Fibroblast of mammary gland (primary cell): Measurements from ENCODE around the gene APC2.
A peak's percentile ranks its signal among the peaks of the same experiment; 100 is the strongest.

Experiments
- DNase-seq: peaks from one replicate; pipeline ENCODE4 v3.0.0-alpha.2; 2010; ENCODE audit warnings: low read depth
- H3K4me3 ChIP-seq: 2 replicates; pipeline ENCODE4 v1.5.1; 2011; ENCODE audit warnings: low read depth, mild to moderate bottlenecking, low read length, moderate library complexity; ENCODE audit not compliant: control insufficient read depth
- TF ChIP-seq, protein P1 (sequence below): conservative IDR thresholded peaks from 2 replicates; pipeline ENCODE4 v1.5.1; 2011; ENCODE audit warnings: low read depth, low read length, inconsistent platforms; ENCODE audit not compliant: control insufficient read depth, insufficient read depth

APC2 gene

DNA sequence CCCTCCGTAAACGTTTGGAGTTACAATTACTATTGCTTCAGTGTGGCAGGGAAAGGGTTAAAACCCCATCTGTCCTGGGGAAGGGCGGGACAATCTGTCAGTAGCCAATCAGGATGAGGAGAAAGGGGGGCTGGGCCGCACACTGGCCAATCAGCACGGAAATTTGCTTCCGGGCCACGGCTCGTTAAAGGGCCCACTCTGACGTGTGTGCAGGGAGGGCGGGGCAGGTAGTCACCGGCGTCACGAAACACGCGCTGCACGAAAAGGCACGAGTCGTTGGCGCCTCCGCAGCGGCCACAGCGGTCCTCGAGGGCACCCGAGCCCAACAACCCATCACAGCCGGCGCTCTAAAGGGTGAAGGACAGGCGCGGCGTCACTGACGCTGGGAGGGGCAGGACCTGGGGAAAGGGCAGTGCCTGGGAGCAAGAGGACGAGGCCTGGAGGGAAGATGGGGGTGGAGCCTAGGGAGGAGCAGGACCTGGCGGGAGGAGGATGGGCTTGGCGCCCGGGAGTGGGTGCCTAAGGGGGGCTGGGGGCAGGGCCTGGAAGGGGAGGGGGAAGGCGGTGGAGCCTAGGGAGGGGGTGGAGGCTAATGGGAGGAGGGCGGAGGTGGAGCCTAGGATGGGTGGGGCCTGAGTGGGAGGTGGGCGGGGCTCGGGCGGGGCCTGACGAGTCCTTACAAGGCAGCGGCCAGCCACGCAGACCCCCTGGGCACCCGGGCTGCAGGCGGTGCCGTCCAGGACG lies 58.0 kb downstream of the APC2 start:
- H3K4me3 ChIP-seq = peak overlapping the region; percentile 49
- DNase-seq = peak; percentile 94
- TF ChIP-seq, protein P1, sequence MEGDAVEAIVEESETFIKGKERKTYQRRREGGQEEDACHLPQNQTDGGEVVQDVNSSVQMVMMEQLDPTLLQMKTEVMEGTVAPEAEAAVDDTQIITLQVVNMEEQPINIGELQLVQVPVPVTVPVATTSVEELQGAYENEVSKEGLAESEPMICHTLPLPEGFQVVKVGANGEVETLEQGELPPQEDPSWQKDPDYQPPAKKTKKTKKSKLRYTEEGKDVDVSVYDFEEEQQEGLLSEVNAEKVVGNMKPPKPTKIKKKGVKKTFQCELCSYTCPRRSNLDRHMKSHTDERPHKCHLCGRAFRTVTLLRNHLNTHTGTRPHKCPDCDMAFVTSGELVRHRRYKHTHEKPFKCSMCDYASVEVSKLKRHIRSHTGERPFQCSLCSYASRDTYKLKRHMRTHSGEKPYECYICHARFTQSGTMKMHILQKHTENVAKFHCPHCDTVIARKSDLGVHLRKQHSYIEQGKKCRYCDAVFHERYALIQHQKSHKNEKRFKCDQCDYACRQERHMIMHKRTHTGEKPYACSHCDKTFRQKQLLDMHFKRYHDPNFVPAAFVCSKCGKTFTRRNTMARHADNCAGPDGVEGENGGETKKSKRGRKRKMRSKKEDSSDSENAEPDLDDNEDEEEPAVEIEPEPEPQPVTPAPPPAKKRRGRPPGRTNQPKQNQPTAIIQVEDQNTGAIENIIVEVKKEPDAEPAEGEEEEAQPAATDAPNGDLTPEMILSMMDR = no peak

DNA sequence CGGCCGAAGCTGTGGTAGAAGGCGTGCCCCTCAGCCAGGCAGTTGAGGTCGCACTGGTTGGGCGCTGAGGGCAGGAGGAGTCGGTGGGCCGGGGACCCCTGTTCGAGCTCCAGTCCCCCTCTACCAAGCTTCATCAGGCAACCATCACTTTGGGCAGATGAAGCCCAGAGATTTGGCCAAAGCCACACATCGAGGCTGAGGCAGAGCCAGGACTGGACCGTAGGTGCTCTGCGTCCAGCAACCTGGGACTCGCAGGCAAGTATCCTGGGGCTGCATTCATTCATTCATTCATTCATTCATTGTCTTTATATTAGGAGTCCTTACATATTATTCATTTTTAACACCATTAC lies 58.6 kb downstream of the APC2 start:
- no peak overlapping the region for H3K4me3 ChIP-seq
- TF ChIP-seq, protein P1 = no peak
- no peak for DNase-seq

DNA sequence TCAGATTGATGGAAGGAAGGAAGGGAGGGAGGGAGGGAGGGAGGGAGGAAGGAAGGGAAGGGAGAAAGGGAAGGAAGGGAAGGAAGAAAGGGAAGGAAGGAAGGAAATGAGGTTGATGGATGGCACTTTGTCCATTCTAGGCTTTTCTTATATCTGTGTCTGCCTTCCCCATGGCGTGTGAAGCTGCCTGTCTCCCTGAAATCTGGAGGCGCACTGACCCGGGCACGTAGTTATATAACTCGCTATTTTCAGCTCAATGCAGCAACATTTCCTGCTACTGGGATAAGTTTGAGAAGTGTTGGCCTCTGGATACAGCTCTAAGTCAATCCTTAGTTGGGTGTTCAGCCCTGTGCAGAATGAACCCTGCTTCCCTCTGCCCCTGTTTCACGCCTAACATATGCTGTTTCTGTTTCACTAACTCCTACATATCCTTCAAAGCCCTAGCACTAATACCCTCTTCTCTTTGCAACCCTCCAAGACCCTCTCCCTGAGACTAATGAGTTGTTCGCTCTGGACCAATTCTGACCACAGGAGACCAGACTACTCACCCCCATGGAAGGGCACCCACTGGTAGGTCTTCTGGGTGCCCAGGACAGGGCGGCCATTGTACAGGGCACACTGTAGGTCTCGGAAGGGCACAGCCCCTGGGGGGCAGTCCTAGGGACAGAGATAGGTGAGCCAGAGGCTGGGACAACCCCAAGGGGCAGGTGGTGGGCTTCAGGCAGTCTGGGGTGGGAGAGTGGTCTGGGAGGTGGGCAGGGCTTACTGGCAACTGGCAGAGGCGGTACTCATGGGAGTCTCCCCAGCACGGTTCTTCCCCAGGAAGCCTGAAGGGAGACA lies 59.9 kb downstream of the APC2 start:
- DNase-seq = no peak
- H3K4me3 ChIP-seq = no peak overlapping the region
- TF ChIP-seq, protein P1 = no peak

DNA sequence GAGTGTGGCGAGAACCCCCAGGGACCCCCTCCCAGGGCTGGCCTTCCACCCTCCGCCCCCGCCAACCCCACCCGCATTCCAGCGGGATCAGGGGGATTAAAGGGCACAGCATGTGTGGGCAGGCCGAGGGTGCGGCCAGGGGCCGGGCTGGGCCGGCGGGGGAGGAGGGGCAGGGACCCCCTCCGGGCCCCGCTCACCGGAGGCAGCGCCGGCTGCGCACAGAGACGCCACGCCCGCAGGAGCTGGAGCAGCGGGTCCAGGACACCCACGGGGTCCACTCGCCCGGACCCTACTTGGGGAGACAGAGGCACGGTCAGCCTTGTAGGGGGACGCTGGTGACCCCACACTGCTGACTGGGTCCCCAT lies 60.5 kb downstream of the APC2 start:
- DNase-seq = no peak
- H3K4me3 ChIP-seq = no peak overlapping the region
- TF ChIP-seq, protein P1 = no peak

DNA sequence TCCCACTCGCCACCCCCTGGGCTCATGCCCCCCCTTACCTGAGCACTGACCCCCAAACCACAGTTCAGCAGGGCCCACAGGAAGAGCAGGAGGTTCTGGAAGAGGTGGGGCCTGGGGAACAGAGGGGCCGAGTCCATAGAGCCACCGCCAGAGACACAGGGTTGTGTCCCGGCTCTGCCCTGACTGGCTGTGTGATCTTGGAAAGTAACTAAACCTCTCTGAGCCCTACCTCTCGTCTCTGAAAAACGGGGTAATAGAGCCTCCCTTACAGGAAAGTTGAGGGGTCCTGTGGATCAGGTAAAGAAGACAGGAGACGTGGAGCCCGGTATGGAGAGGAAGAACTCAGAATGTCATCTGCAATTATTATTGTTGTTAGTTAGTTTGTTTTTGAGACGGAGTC lies 60.9 kb downstream of the APC2 start:
- TF ChIP-seq, protein P1 = no peak
- H3K4me3 ChIP-seq = no peak overlapping the region
- DNase-seq = no peak

DNA sequence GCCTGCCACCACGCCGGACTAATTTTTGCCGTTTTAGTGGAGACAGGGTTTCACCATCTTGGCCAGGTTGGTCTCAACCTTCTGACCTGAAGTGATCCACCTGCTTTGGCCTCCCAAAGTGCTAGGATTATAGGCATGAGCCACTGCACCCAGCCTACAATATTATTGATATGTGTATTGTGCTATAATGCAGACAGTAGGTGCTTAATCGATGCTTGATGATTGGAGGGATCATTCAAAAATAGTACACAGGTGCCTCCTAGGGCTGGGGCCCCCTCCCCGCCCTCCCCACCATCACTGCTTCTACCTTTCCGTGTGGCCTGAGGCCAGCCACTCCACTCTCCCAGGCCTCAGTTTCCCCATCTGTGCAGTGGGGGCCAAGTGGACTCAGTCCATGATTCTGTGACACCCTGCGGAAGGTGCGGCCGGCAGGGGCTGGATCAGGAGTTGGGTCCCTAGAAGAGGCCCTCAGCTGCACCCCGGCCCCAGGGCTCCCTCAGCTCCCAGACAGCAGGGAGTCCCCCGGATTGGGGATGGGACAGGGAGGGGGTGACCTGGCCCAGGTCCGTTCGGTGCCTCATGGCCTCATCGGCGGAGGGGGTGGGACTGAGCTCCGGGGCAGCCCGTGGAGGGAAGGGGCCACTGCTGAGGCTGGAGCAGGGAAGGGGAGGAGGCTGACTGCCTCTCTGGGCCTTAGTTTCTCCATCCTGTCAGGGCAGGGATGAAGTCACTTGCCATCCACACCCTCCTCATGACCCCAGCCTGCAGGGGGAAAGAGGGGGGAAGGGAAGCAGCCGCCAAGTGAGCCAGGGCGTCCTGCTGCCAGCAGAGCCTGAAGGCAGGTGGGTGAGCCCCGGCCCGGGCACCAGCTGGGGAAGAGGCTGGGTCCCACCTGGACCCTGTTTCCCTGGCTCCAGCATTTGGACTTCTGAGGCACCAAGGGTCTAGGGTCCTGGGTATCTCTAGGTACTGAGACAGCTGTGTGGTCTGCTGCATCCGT lies 61.7 kb downstream of the APC2 start:
- TF ChIP-seq, protein P1 = no peak
- H3K4me3 ChIP-seq = no peak overlapping the region
- no peak for DNase-seq
